Measurements from ENCODE around the gene F5. TPM values are rescaled to one million over a fixed set of nuclear protein-coding genes. Genes with fewer than 3 reads are reported as not detected.

F5 gene
- total and polyA plus RNA-seq, 2 experiments from 2014 or later: 0.16 TPM; not detected in 1

- ATAC-seq (no peak), DNase-seq (ENCODE audit: low spot score) (no peak)
- no peaks in the 10 kb centered on the region for H3K79me2 ChIP-seq (replicated peaks; ENCODE audit: insufficient read depth)
- H3K27ac ChIP-seq (ENCODE audit: low read depth): no peak overlapping the region
- Mint-ChIP-seq H3K9me3 (no peaks in the 10 kb centered on the region), H3K27ac (no peak overlapping the region), H3K36me3 (ENCODE audit: low read depth) (no peaks in the 10 kb centered on the region), H3K4me1 (peaks cover 6% of the 10 kb centered on the region), H3K4me3 (no peak overlapping the region), H3K27me3 (ENCODE audit: insufficient read depth, low read depth, poor library complexity) (no peaks in the 10 kb centered on the region)
- no peaks in the 10 kb centered on the region for H3K36me3 ChIP-seq (ENCODE audit: insufficient read depth)
- no peaks in the 10 kb centered on the region for H3K27me3 ChIP-seq (ENCODE audit: insufficient read depth)
- H3K4me1 ChIP-seq (ENCODE audit: insufficient read depth): no peaks in the 10 kb centered on the region; the same call in 1 of the 2 replicates
- no peak overlapping the region for H3K4me3 ChIP-seq
- no peaks in the 10 kb centered on the region for H4K20me1 ChIP-seq (replicated peaks; ENCODE audit: insufficient read depth)
- no peak overlapping the region for H3K4me2 ChIP-seq
- no peaks in the 10 kb centered on the region for H3F3A ChIP-seq (replicated peaks; ENCODE audit: low read depth)
- no peak for TF ChIP-seq JUNB (IDR thresholded peaks at IDR 0.05; ENCODE audit: unreplicated experiment)
- no peak for TF ChIP-seq EZH2phosphoT487 (IDR thresholded peaks at IDR 0.05; ENCODE audit: unreplicated experiment)
- no peak for TF ChIP-seq ZNF114 (CRISPR knock-in tag; IDR thresholded peaks at IDR 0.05)
- no peak for TF ChIP-seq ZNF331 (CRISPR knock-in tag; IDR thresholded peaks at IDR 0.05; ENCODE audit: low read depth)
- TF ChIP-seq STAT1 (IDR thresholded peaks at IDR 0.05; ENCODE audit: unreplicated experiment): no peak
- TF ChIP-seq NANOG (IDR thresholded peaks at IDR 0.05; ENCODE audit: borderline replicate concordance): no peak
- TF ChIP-seq EZH2 (IDR thresholded peaks at IDR 0.05; ENCODE audit: low read depth, unreplicated experiment): no peak
- TF ChIP-seq POLR2AphosphoS5 (IDR thresholded peaks at IDR 0.05; ENCODE audit: low read depth): no peak
- TF ChIP-seq CTCF (conservative IDR thresholded peaks at IDR 0.05; ENCODE audit: low read depth in 2 of 2): no peak
- H3K9me2 ChIP-seq (ENCODE audit: insufficient read depth): no peaks in the 10 kb centered on the region
- no peak overlapping the region for H2AFZ ChIP-seq
Observed at GRCh38 chr1:169515641-169516040, 70.6 kb downstream of the F5 start.

- Mint-ChIP-seq H3K27me3 (ENCODE audit: insufficient read depth, low read depth, poor library complexity) (no peaks in the 10 kb centered on the region), H3K27ac (no peak overlapping the region), H3K4me3 (no peak overlapping the region), H3K9me3 (no peaks in the 10 kb centered on the region), H3K36me3 (ENCODE audit: low read depth) (no peaks in the 10 kb centered on the region), H3K4me1 (peaks cover 6% of the 10 kb centered on the region)
- no peaks in the 10 kb centered on the region; the same call in 1 of the 2 replicates for H3K4me1 ChIP-seq (ENCODE audit: insufficient read depth)
- H3K27me3 ChIP-seq (ENCODE audit: insufficient read depth): no peaks in the 10 kb centered on the region
- DNase-seq (ENCODE audit: low spot score): no peak
- no peak overlapping the region for H3K27ac ChIP-seq (ENCODE audit: low read depth)
- no peak overlapping the region for H2AFZ ChIP-seq
- no peaks in the 10 kb centered on the region for H4K20me1 ChIP-seq (replicated peaks; ENCODE audit: insufficient read depth)
- no peaks in the 10 kb centered on the region for H3K9me2 ChIP-seq (ENCODE audit: insufficient read depth)
- H3F3A ChIP-seq (replicated peaks; ENCODE audit: low read depth): no peaks in the 10 kb centered on the region
- no peaks in the 10 kb centered on the region for H3K79me2 ChIP-seq (replicated peaks; ENCODE audit: insufficient read depth)
- H3K4me2 ChIP-seq: no peak overlapping the region
- H3K36me3 ChIP-seq (ENCODE audit: insufficient read depth): no peaks in the 10 kb centered on the region
- no peak for ATAC-seq
- no peak overlapping the region for H3K4me3 ChIP-seq
- no peak for TF ChIP-seq STAT1 (IDR thresholded peaks at IDR 0.05; ENCODE audit: unreplicated experiment)
- TF ChIP-seq ZNF114 (CRISPR knock-in tag; IDR thresholded peaks at IDR 0.05): no peak
- no peak for TF ChIP-seq REST (IDR thresholded peaks at IDR 0.05; ENCODE audit: unreplicated experiment)
- no peak for TF ChIP-seq NANOG (IDR thresholded peaks at IDR 0.05; ENCODE audit: borderline replicate concordance)
- TF ChIP-seq EZH2 (IDR thresholded peaks at IDR 0.05; ENCODE audit: low read depth, unreplicated experiment): no peak
Observed at GRCh38 chr1:169514566-169515270, 71.6 kb downstream of the F5 start.
